Glomerular endothelial cell (primary cell): ENCODE data around the gene ELK1. TPM values are rescaled to one million over a fixed set of nuclear protein-coding genes. Genes with fewer than 3 reads are reported as not detected.

Experiments
- total RNA-seq: library from RNA; depleted of rRNA; stranded (reverse); fragments of >200 nt; gene quantifications from 2 replicates; pipeline ENCODE4 v1.2.3, GENCODE V29; 2015

ELK1 gene
- total RNA-seq, 1 donor from 2014 or later: 26.1 TPM

Other genes with a start within 250 kb of the ELK1 start
- 7.7 and 8.8 TPM in 2 replicates for gene ZNF41, start 167.3 kb downstream of the ELK1 start, total RNA-seq
- gene ARAF, start 89.4 kb downstream of the ELK1 start, total RNA-seq: 30.1 and 41.3 TPM in 2 replicates
- gene TIMP1, start 68.1 kb downstream of the ELK1 start, total RNA-seq: 126 and 179 TPM in 2 replicates
- gene SYN1, start 30.7 kb downstream of the ELK1 start, total RNA-seq: 0.15 and 0.88 TPM in 2 replicates
- 1.9 TPM in 1 of 2 replicates, not detected in the other for gene CFP, start 20.6 kb downstream of the ELK1 start, total RNA-seq
- gene UXT, start 8.6 kb upstream of the ELK1 start, total RNA-seq: 61.9 and 131 TPM in 2 replicates
- 3.3 and 4.4 TPM in 2 replicates for gene ZNF81, start 186.3 kb upstream of the ELK1 start, total RNA-seq